HepG2 (cell line): ENCODE results near the gene TAF6. TPM values are rescaled to one million over a fixed set of nuclear protein-coding genes. Genes with fewer than 3 reads are reported as not detected.

ENCODE experiments used
- ATAC-seq: fragments of 200-7000 bp; cut with Tn5 transposase; 3 replicates; pipeline ENCODE4 v1.9.1; 2020; ENCODE audit warnings: mild to moderate bottlenecking, moderate library complexity
- BruUV-seq: library from RNA; stranded (reverse); fragments of 400-500 nt; replicated peaks from 2 replicates; lab custom pipeline; 2021; lab: Mats Ljungman, UMichigan
- CTCF ChIA-PET: fragments of 300-600 bp; formaldehyde crosslinking; extraction: SDS; loops from one replicate; lab custom pipeline; 2021; ENCODE audit warnings: low total read pairs, inconsistent platforms, low intra/inter-chr PET ratio; lab: Yijun Ruan, JAX
- POLR2A ChIA-PET: fragments of 350-600 bp; sonication (Branson Sonifier 250); formaldehyde crosslinking; loops from one replicate; lab custom pipeline; 2020; ENCODE audit warnings: antibody characterized with exemption, inconsistent platforms; lab: Yijun Ruan, JAX
- DNase-seq: peaks from one replicate; pipeline ENCODE4 v3.0.0-alpha.2; 2015; ENCODE audit warnings: low spot score
- FAIRE-seq: peaks from 3 replicates; lab custom pipeline; 2011; peaks lifted over from hg19 to GRCh38; lab: Jason Lieb, UNC
- H2AFZ ChIP-seq: one replicate; pipeline ENCODE4 v1.6.1; 2011; ENCODE audit warnings: low read length, inconsistent platforms
- H3K27ac ChIP-seq: fragments of 300-600 bp; 3 replicates; pipeline ENCODE4 v1.8.0; 2011; ENCODE audit warnings: mixed run types, mild to moderate bottlenecking, mixed read lengths, low read length, inconsistent platforms; ENCODE audit not compliant: insufficient read depth; ENCODE audit errors: extremely low read length
- H3K27me3 ChIP-seq, 2 experiments: fragments of 200-600 bp in 1 of 2; 2 replicates in 1 of 2; 3 replicates in 1 of 2; pipeline versions ENCODE4 v1.6.0 to v1.8.0; 2011; ENCODE audit warnings: low read length in 2 of 2, mild to moderate bottlenecking in 2 of 2, moderate library complexity in 2 of 2, inconsistent platforms in 1 of 2; ENCODE audit not compliant: insufficient read depth in 2 of 2, control insufficient read depth in 1 of 2
- H3K36me3 ChIP-seq, 2 experiments: fragments of 200-600 bp in 1 of 2; replicated peaks in 1 of 2; 2 replicates in 1 of 2; 3 replicates in 1 of 2; pipeline versions ENCODE4 v1.5.1 to v1.8.0; 2011; ENCODE audit warnings: low read length in 2 of 2, inconsistent platforms in 1 of 2; ENCODE audit not compliant: insufficient read depth in 2 of 2, control insufficient read depth in 1 of 2
- H3K4me1 ChIP-seq: 2 replicates; pipeline ENCODE4 v1.5.1; 2012; ENCODE audit warnings: low read length, inconsistent platforms; ENCODE audit not compliant: insufficient read depth
- H3K4me2 ChIP-seq: 2 replicates; pipeline ENCODE4 v1.6.0; 2011; ENCODE audit warnings: low read depth, low read length, inconsistent platforms
- H3K4me3 ChIP-seq, 3 experiments: fragments of 200-600 bp in 1 of 3; sonication (generic), shearing (Covaris generic) in 1 of 3; replicated peaks in 1 of 3; 2 replicates each; pipeline ENCODE4 v1.5.1; 2011 to 2016; ENCODE audit warnings: low read length in 3 of 3, inconsistent platforms in 2 of 3, low read depth in 2 of 3, mild to moderate bottlenecking in 2 of 3, control low read depth in 1 of 3, mixed read lengths in 1 of 3; ENCODE audit not compliant: insufficient read depth in 1 of 3
- H3K79me2 ChIP-seq: one replicate; pipeline ENCODE4 v1.6.1; 2011; ENCODE audit warnings: low read length, inconsistent platforms; ENCODE audit not compliant: insufficient read depth
- H3K9ac ChIP-seq: 2 replicates; pipeline ENCODE4 v1.6.0; 2011; ENCODE audit warnings: mild to moderate bottlenecking, low read depth, low read length, inconsistent platforms; ENCODE audit not compliant: insufficient read depth
- H3K9me3 ChIP-seq: 2 replicates; pipeline ENCODE4 v1.5.1; 2012; ENCODE audit warnings: mild to moderate bottlenecking, low read length
- H4K20me1 ChIP-seq: 2 replicates; pipeline ENCODE4 v1.6.0; 2011; ENCODE audit warnings: inconsistent platforms, mild to moderate bottlenecking, low read length, moderate library complexity; ENCODE audit not compliant: insufficient read depth
- AGO2 ChIP-seq: fragments of 200-400 bp; formaldehyde crosslinking; optimal IDR thresholded peaks from 2 replicates; pipeline ENCODE3; 2017; ENCODE audit warnings: mild to moderate bottlenecking, low read depth, low read length, moderate library complexity
- ATAD3A ChIP-seq: sonication (generic); formaldehyde crosslinking; IDR thresholded peaks from 2 replicates; pipeline ENCODE4 v1.4.0; 2020; ENCODE audit warnings: missing genetic modification reagents
- ESRRA ChIP-seq: sonication (generic); formaldehyde crosslinking; IDR thresholded peaks from 2 replicates; pipeline ENCODE4 v1.5.1; 2020; ENCODE audit warnings: mild to moderate bottlenecking, low read depth, missing genetic modification reagents
- KLF15 ChIP-seq: sonication (generic); formaldehyde crosslinking; IDR thresholded peaks from 2 replicates; pipeline ENCODE4 v1.8.1; 2023; ENCODE audit warnings: borderline replicate concordance, mild to moderate bottlenecking, inconsistent platforms, missing genetic modification reagents, mixed read lengths
- RBFOX2 ChIP-seq: fragments of 200-400 bp; formaldehyde crosslinking; IDR thresholded peaks from 2 replicates; pipeline ENCODE4 v1.6.1; 2017; ENCODE audit warnings: low read depth, mild to moderate bottlenecking, low read length
- ZBTB38 ChIP-seq: sonication (generic); formaldehyde crosslinking; IDR thresholded peaks from 2 replicates; pipeline ENCODE4 v1.5.1; 2020; ENCODE audit warnings: mild to moderate bottlenecking, missing genetic modification reagents
- ZBTB42 ChIP-seq: sonication (generic); formaldehyde crosslinking; IDR thresholded peaks from 2 replicates; pipeline ENCODE4 v1.5.0; 2020; ENCODE audit warnings: mild to moderate bottlenecking, missing genetic modification reagents
- ZBTB7B ChIP-seq: sonication (generic); formaldehyde crosslinking; IDR thresholded peaks from 2 replicates; pipeline ENCODE4 v1.4.0; 2020; ENCODE audit warnings: missing genetic modification reagents
- ZNF343 ChIP-seq: sonication (generic); formaldehyde crosslinking; IDR thresholded peaks from 2 replicates; pipeline ENCODE4 v1.4.0; 2020; ENCODE audit warnings: mild to moderate bottlenecking, missing genetic modification reagents
- ZNF615 ChIP-seq: sonication (generic); formaldehyde crosslinking; IDR thresholded peaks from 2 replicates; pipeline ENCODE4 v1.5.0; 2020; ENCODE audit warnings: mild to moderate bottlenecking, missing genetic modification reagents, borderline replicate concordance
- ZNF768 ChIP-seq: sonication (generic); formaldehyde crosslinking; IDR thresholded peaks from 2 replicates; pipeline ENCODE4 v1.4.0; 2020; ENCODE audit warnings: missing genetic modification reagents
- ZSCAN25 ChIP-seq: sonication (generic); formaldehyde crosslinking; IDR thresholded peaks from 2 replicates; pipeline ENCODE4 v1.8.0; 2022; ENCODE audit warnings: mild to moderate bottlenecking, missing genetic modification reagents
- WGBS: methylation state at CpG from one replicate; pipeline ENCODE4 v1.1.6; 2017; ENCODE audit warnings: low lambda C conversion rate; 5-methylcytosine and 5-hydroxymethylcytosine counted together
- in situ Hi-C: cut with HindIII; loops from 2 replicates; pipeline ENCODE4 v1.10.0; 2017; ENCODE audit warnings: low pct_unique_long_range_greater_than_20kb; ENCODE audit not compliant: extremely low pct_ligation_motif_present
- intact Hi-C: fragments of 100-400 bp; cut with micrococcal nuclease; formaldehyde crosslinking; loops from one replicate; pipeline ENCODE4 v1.10.0; 2022; ENCODE audit not compliant: unreplicated experiment
- polyA plus RNA-seq, 8 experiments: library from polyadenylated mRNA; depleted of rRNA in 3 of 8; stranded (reverse) in 7 of 8; unstranded in 1 of 8; fragments of >200 nt; fragmentation: Illumina TruSeq in 4 of 8; extraction: Trizol in 4 of 8; gene quantifications; 2 replicates each; pipeline versions ENCODE4 v1.2.1 to v1.2.3, GENCODE V29; 2011 to 2016; ENCODE audit warnings: low read depth in 4 of 8, missing spikeins in 1 of 8, mixed read lengths in 1 of 8; ENCODE audit not compliant: insufficient read depth in 1 of 8
- total RNA-seq, 5 experiments: library from RNA; depleted of rRNA; stranded (reverse); fragments of >200 nt; fragmentation: Illumina TruSeq; extraction: Trizol; gene quantifications; 2 replicates each; pipeline ENCODE4 v1.2.3, GENCODE V29; 2016; ENCODE audit warnings: low read depth in 1 of 5
- TF ChIP-seq, protein P1 (sequence below): sonication (generic); formaldehyde crosslinking; IDR thresholded peaks from 2 replicates; pipeline ENCODE4 v1.8.0; 2022; ENCODE audit warnings: missing genetic modification reagents, mild to moderate bottlenecking, inconsistent platforms, borderline replicate concordance
- TF ChIP-seq, protein P2 (sequence below), 2 experiments: IDR thresholded peaks; 2 replicates each; pipeline ENCODE4 v1.6.1; 2011 to 2012; ENCODE audit warnings: low read length in 2 of 2, borderline replicate concordance in 1 of 2, low read depth in 1 of 2, mild to moderate bottlenecking in 1 of 2, moderate library complexity in 1 of 2

The TAF6 gene
- total and polyA plus RNA-seq, 2 of the 13 experiments (the other 11 are each of a cell fraction or from before 2014, with no cell fraction given), result 12.9 to 18.8 TPM

GRCh38 chr7:100098913-100099312 is 20.2 kb downstream of the TAF6 start:
- ChIA-PET CTCF (no interaction called here), POLR2A (interaction anchor here (0.6 kb wide), 1 partner anchor 65 kb away, joined by 4 read pairs; no protein-coding TSS in a partner anchor)
- Histone ChIP-seq H3K9ac (0 out of 2 replicates have a peak overlapping the region, but pooled peaks have one; percentile 92), H3K4me1 (peaks cover 23% of the 10 kb centered on the region), H3K4me3 (peak overlapping the region in 1 of 3 experiments; percentile 86; a peak in 2 of 6 replicates), H4K20me1 (no peaks in the 10 kb centered on the region; the same call in 1 of the 2 replicates), H3K27me3 (no peaks in the 10 kb centered on the region), H3K9me3 (no peaks in the 10 kb centered on the region), H3K27ac (no peak overlapping the region)
- intact Hi-C loops, result no loop called here
- ATAC-seq, result no peak
- DNase-seq, result no peak
- FAIRE-seq, result no peak
- no peak for TF ChIP-seq KLF15 (CRISPR knock-in tag)
- TF ChIP-seq RBFOX2, result 0 out of 2 replicates have a peak, but pooled peaks have one; percentile 23
- no peak for TF ChIP-seq ZNF768
- TF ChIP-seq AGO2, result peak; percentile 2
- TF ChIP-seq, protein P1, sequence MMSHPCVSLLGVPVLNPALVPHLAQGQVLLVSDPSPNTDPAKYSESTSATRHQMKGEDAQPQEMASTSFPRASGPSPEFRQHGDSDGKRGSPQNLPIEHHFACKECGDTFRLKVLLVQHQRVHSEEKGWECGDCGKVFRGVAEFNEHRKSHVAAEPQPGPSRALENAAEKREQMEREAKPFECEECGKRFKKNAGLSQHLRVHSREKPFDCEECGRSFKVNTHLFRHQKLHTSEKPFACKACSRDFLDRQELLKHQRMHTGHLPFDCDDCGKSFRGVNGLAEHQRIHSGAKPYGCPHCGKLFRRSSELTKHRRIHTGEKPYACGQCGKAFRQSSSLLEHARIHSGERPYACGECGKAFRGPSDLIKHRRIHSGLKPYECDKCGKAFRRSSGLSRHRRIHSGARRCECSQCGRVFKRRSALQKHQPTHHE (CRISPR knock-in tag), result no peak
- TF ChIP-seq, all 625 proteins: peak for 2
- 96% methylated on average over 10 of the region's 10 CpGs for WGBS
- BruUV-seq, result no TSS peak
- in situ Hi-C loops, result no loop called here
- H3K36me3 ChIP-seq, result peaks cover 34 to 56% of the 10 kb centered on the region in 2 experiments
- peak overlapping the region; percentile 85; the same call in 1 of the 2 replicates for H3K4me2 ChIP-seq
- peaks cover 23% of the 10 kb centered on the region for H3K79me2 ChIP-seq
- H2AFZ ChIP-seq, result no peak overlapping the region

DNA sequence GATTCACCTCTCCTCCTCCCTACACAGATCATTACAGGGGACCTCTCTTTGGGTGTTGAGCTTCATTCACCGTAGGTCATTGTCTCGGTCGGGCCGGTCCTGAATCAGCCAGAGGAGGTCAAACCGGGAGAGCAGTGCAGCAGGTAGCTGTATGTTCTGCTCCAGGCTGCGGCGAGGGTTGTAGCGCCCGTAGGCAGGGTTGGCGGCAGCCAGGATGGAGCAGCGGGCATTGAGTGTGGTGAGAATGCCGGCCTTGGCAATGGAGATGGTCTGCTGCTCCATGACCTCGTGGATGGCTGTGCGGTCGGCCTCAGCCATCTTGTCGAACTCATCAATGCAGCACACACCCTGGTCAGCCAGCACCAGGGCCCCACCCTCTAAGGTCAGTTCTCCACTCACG is 23.5 kb downstream of the TAF6 start:
- DNase-seq (no peak), FAIRE-seq (no peak), ATAC-seq (no peak)
- Histone ChIP-seq H3K27ac (no peak overlapping the region), H4K20me1 (no peaks in the 10 kb centered on the region; the same call in 1 of the 2 replicates), H2AFZ (no peak overlapping the region), H3K9me3 (no peaks in the 10 kb centered on the region), H3K4me3 (no peak overlapping the region), H3K4me1 (peaks cover 28% of the 10 kb centered on the region), H3K4me2 (no peak overlapping the region), H3K36me3 (peaks cover 59 to 88% of the 10 kb centered on the region in 2 experiments), H3K79me2 (peaks cover 20% of the 10 kb centered on the region), H3K27me3 (no peaks in the 10 kb centered on the region), H3K9ac (no peak overlapping the region)
- BruUV-seq, result no TSS peak
- 97% methylated on average over 15 of the region's 17 CpGs for WGBS
- POLR2A ChIA-PET, result no interaction called here
- CTCF ChIA-PET, result no interaction called here
- in situ Hi-C loops (no loop called here), intact Hi-C loops (no loop called here)
- TF ChIP-seq ZBTB38 (CRISPR knock-in tag) (no peak), ZNF615 (CRISPR knock-in tag) (no peak), ZNF343 (CRISPR knock-in tag) (no peak), ATAD3A (CRISPR knock-in tag) (no peak), AGO2 (peak; percentile 79), ZBTB7B (CRISPR knock-in tag) (no peak), ESRRA (CRISPR knock-in tag) (no peak), ZSCAN25 (no peak), RBFOX2 (peak; percentile 63), ZBTB42 (CRISPR knock-in tag) (no peak)
- TF ChIP-seq, protein P2, sequence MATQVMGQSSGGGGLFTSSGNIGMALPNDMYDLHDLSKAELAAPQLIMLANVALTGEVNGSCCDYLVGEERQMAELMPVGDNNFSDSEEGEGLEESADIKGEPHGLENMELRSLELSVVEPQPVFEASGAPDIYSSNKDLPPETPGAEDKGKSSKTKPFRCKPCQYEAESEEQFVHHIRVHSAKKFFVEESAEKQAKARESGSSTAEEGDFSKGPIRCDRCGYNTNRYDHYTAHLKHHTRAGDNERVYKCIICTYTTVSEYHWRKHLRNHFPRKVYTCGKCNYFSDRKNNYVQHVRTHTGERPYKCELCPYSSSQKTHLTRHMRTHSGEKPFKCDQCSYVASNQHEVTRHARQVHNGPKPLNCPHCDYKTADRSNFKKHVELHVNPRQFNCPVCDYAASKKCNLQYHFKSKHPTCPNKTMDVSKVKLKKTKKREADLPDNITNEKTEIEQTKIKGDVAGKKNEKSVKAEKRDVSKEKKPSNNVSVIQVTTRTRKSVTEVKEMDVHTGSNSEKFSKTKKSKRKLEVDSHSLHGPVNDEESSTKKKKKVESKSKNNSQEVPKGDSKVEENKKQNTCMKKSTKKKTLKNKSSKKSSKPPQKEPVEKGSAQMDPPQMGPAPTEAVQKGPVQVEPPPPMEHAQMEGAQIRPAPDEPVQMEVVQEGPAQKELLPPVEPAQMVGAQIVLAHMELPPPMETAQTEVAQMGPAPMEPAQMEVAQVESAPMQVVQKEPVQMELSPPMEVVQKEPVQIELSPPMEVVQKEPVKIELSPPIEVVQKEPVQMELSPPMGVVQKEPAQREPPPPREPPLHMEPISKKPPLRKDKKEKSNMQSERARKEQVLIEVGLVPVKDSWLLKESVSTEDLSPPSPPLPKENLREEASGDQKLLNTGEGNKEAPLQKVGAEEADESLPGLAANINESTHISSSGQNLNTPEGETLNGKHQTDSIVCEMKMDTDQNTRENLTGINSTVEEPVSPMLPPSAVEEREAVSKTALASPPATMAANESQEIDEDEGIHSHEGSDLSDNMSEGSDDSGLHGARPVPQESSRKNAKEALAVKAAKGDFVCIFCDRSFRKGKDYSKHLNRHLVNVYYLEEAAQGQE (IDR thresholded peaks at IDR 0.05; ENCODE audit: borderline replicate concordance in 1 of 2, low read depth in 1 of 2, low read length in 2 of 2), result no peak
